GM12878 (cell line): Measurements from ENCODE around the gene CRYL1. TPM values are rescaled to one million over a fixed set of nuclear protein-coding genes. Genes with fewer than 3 reads are reported as not detected.

Experiments
- ATAC-seq: fragments of 200-7000 bp; cut with Tn5 transposase; 3 replicates; pipeline ENCODE4 v1.9.1; 2020; ENCODE audit warnings: mild to moderate bottlenecking, moderate library complexity
- BruUV-seq: library from RNA; stranded (reverse); fragments of 400-500 nt; replicated peaks from 2 replicates; lab custom pipeline; 2021; lab: Mats Ljungman, UMichigan
- CTCF ChIA-PET: fragments of 300-600 bp; sonication (Branson Sonifier 250); formaldehyde crosslinking; extraction: SDS; loops from one replicate; lab custom pipeline; 2021; ENCODE audit warnings: inconsistent platforms; lab: Yijun Ruan, JAX
- POLR2A ChIA-PET: fragments of 350-600 bp; formaldehyde crosslinking; extraction: SDS; loops from one replicate; lab custom pipeline; 2021; ENCODE audit warnings: inconsistent platforms; lab: Charles Lee
- RAD21 ChIA-PET: fragments of 300-600 bp; sonication (Branson Sonifier 250); formaldehyde crosslinking; loops from one replicate; lab custom pipeline; 2023; ENCODE audit warnings: antibody characterized with exemption; ENCODE audit not compliant: unreplicated experiment; lab: Charles Lee
- SMC1A ChIA-PET: fragments of 300-600 bp; sonication (Branson Sonifier 250); formaldehyde crosslinking; loops from one replicate; lab custom pipeline; 2023; ENCODE audit not compliant: unreplicated experiment, uncharacterized antibody; lab: Charles Lee
- DNase-seq: peaks from one replicate; pipeline ENCODE4 v3.0.0-alpha.2; 2011; ENCODE audit warnings: low read depth, low spot score
- FAIRE-seq: peaks from 3 replicates; lab custom pipeline; 2011; peaks lifted over from hg19 to GRCh38; lab: Jason Lieb, UNC
- H2AFZ ChIP-seq: 2 replicates; pipeline ENCODE4 v1.6.0; 2011; ENCODE audit warnings: low read depth, low read length, control low read depth; ENCODE audit not compliant: control insufficient read depth
- H3K27ac ChIP-seq: 2 replicates; pipeline ENCODE4 v1.5.1; 2011; ENCODE audit warnings: control low read depth; ENCODE audit not compliant: control insufficient read depth, insufficient read depth
- H3K27me3 ChIP-seq, 2 experiments: replicated peaks in 1 of 2; 2 replicates each; pipeline versions ENCODE4 v1.6.0 to v1.6.1; 2011; ENCODE audit warnings: low read length in 1 of 2; ENCODE audit not compliant: control insufficient read depth in 2 of 2, insufficient read depth in 2 of 2
- H3K36me3 ChIP-seq, 2 experiments: 2 replicates each; pipeline ENCODE4 v1.5.1; 2011; ENCODE audit warnings: low read length in 1 of 2; ENCODE audit not compliant: control insufficient read depth in 2 of 2, insufficient read depth in 2 of 2
- H3K4me1 ChIP-seq: 2 replicates; pipeline ENCODE4 v1.6.1; 2011; ENCODE audit warnings: mild to moderate bottlenecking, low read length, moderate library complexity, mixed read lengths; ENCODE audit not compliant: control insufficient read depth, insufficient read depth
- H3K4me2 ChIP-seq: 2 replicates; pipeline ENCODE4 v1.6.0; 2011; ENCODE audit warnings: control low read depth; ENCODE audit not compliant: control insufficient read depth, insufficient read depth
- H3K4me3 ChIP-seq: fragments of 200-600 bp; sonication (generic); 2 replicates; pipeline ENCODE4 v1.5.1; 2016
- H3K79me2 ChIP-seq: 2 replicates; pipeline ENCODE4 v1.6.0; 2011; ENCODE audit warnings: low read length; ENCODE audit not compliant: control insufficient read depth, insufficient read depth
- H3K9ac ChIP-seq: 2 replicates; pipeline ENCODE4 v1.8.0; 2011; ENCODE audit warnings: low read length, control low read depth, mixed read lengths; ENCODE audit not compliant: control insufficient read depth, insufficient read depth
- H3K9me3 ChIP-seq: replicated peaks from 3 replicates; pipeline ENCODE4 v1.5.1; 2011; ENCODE audit warnings: mild to moderate bottlenecking, low read length; ENCODE audit not compliant: control insufficient read depth, insufficient read depth
- H4K20me1 ChIP-seq: 2 replicates; pipeline ENCODE4 v1.6.0; 2011; ENCODE audit not compliant: control insufficient read depth, insufficient read depth
- EED ChIP-seq: sonication (generic); IDR thresholded peaks from 2 replicates; pipeline ENCODE4 v1.6.1; 2016; ENCODE audit warnings: antibody characterized with exemption, low read depth
- HDGF ChIP-seq: fragments of 450-650 bp; IDR thresholded peaks from 2 replicates; pipeline ENCODE4 v1.6.1; 2016; ENCODE audit warnings: antibody characterized with exemption
- JUND ChIP-seq: IDR thresholded peaks from 2 replicates; pipeline ENCODE4 v1.6.1; 2012; ENCODE audit warnings: low read depth, mild to moderate bottlenecking, low read length, improper control_type of control experiment, moderate library complexity
- KLF5 ChIP-seq: fragments of 450-650 bp; IDR thresholded peaks from 2 replicates; pipeline ENCODE4 v1.6.1; 2014; ENCODE audit warnings: mild to moderate bottlenecking; ENCODE audit not compliant: partially characterized antibody
- MEF2B ChIP-seq: fragments of 450-650 bp; IDR thresholded peaks from 2 replicates; pipeline ENCODE4 v1.6.1; 2018; ENCODE audit warnings: mild to moderate bottlenecking, moderate library complexity; ENCODE audit not compliant: partially characterized antibody, poor library complexity, severe bottlenecking
- MTA2 ChIP-seq: fragments of 450-650 bp; IDR thresholded peaks from 2 replicates; pipeline ENCODE4 v1.6.1; 2016; ENCODE audit warnings: low read depth, mild to moderate bottlenecking, moderate library complexity
- NFXL1 ChIP-seq: fragments of 450-650 bp; IDR thresholded peaks from 2 replicates; pipeline ENCODE4 v1.6.1; 2017; ENCODE audit warnings: antibody characterized with exemption, mild to moderate bottlenecking, borderline replicate concordance
- NR2C1 ChIP-seq: fragments of 450-650 bp; IDR thresholded peaks from 2 replicates; pipeline ENCODE4 v1.6.1; 2017; ENCODE audit warnings: antibody characterized with exemption, mild to moderate bottlenecking, moderate library complexity
- POLR2AphosphoS2 ChIP-seq: IDR thresholded peaks from 2 replicates; pipeline ENCODE4 v1.6.1; 2011; ENCODE audit warnings: low read depth, mild to moderate bottlenecking, low read length, improper control_type of control experiment, moderate library complexity
- POU2F2 ChIP-seq: IDR thresholded peaks from 3 replicates; pipeline ENCODE4 v1.6.1; 2011; ENCODE audit warnings: low read depth, mild to moderate bottlenecking, low read length, borderline replicate concordance
- REST ChIP-seq: IDR thresholded peaks from 2 replicates; pipeline ENCODE4 v1.6.1; 2012; ENCODE audit warnings: mild to moderate bottlenecking, low read depth, low read length
- TCF3 ChIP-seq: IDR thresholded peaks from 2 replicates; pipeline ENCODE4 v1.6.1; 2012; ENCODE audit warnings: low read depth, mild to moderate bottlenecking, low read length, borderline replicate concordance; ENCODE audit not compliant: insufficient read depth
- TCF7 ChIP-seq: IDR thresholded peaks from 2 replicates; pipeline ENCODE4 v1.6.1; 2014; ENCODE audit warnings: antibody characterized with exemption, borderline replicate concordance
- USF1 ChIP-seq: IDR thresholded peaks from 2 replicates; pipeline ENCODE4 v1.6.1; 2011; ENCODE audit warnings: borderline replicate concordance, low read depth, mild to moderate bottlenecking, moderate library complexity, mixed read lengths, low read length; ENCODE audit not compliant: insufficient read depth; ENCODE audit errors: extremely low read length
- ZBTB11 ChIP-seq: fragments of 450-650 bp; formaldehyde crosslinking; IDR thresholded peaks from 2 replicates; pipeline ENCODE4 v1.5.0; 2022; ENCODE audit warnings: mild to moderate bottlenecking, missing genetic modification characterization
- ZNF207 ChIP-seq: fragments of 450-650 bp; IDR thresholded peaks from 2 replicates; pipeline ENCODE4 v1.6.1; 2014; ENCODE audit warnings: antibody characterized with exemption, mild to moderate bottlenecking, borderline replicate concordance
- ZNF24 ChIP-seq: fragments of 450-650 bp; IDR thresholded peaks from 2 replicates; pipeline ENCODE4 v1.6.1; 2017; ENCODE audit warnings: antibody characterized with exemption, mild to moderate bottlenecking
- WGBS: methylation state at CpG from one replicate; pipeline ENCODE4 v1.1.6; 2016; ENCODE audit warnings: low lambda C conversion rate; ENCODE audit not compliant: insufficient replicate concordance, insufficient coverage; ENCODE audit errors: missing lambda C conversion rate; 5-methylcytosine and 5-hydroxymethylcytosine counted together
- in situ Hi-C: fragments of 300-500 bp; cut with MboI; formaldehyde crosslinking; loops from 9 replicates; pipeline ENCODE4 v1.14.3; 2018; ENCODE audit warnings: mixed read lengths
- intact Hi-C: fragments of 100-400 bp; cut with micrococcal nuclease; formaldehyde crosslinking; loops from one replicate; pipeline ENCODE4 v1.14.2; 2022; ENCODE audit not compliant: unreplicated experiment
- polyA plus RNA-seq, 11 experiments: library from polyadenylated mRNA; depleted of rRNA in 4 of 11; unstranded in 6 of 11; stranded (reverse) in 5 of 11; fragments of >200 nt; fragmentation: Nextera tagmentation in 4 of 11; fragmentation: Illumina TruSeq in 1 of 11; extraction: Ambion mirVana in 4 of 11; extraction: Trizol in 1 of 11; gene quantifications; 1 replicate in 1 of 11; 2 replicates in 10 of 11; pipeline versions ENCODE4 v1.2.1 to v1.2.3, GENCODE V29; 2011 to 2016; ENCODE audit warnings: inconsistent platforms in 2 of 11, missing spikeins in 2 of 11, low read depth in 1 of 11
- total RNA-seq, 4 experiments: library from RNA; depleted of rRNA in 3 of 4; stranded (reverse); fragments of >200 nt in 3 of 4; fragmentation: Illumina TruSeq in 1 of 4; extraction: Trizol in 1 of 4; gene quantifications; 2 replicates each; pipeline versions ENCODE4 v1.2.1 to v1.2.3, GENCODE V29; 2013 to 2021

CRYL1 gene
- total and polyA plus RNA-seq, 10 of the 15 experiments (the other 5 are each of a cell fraction or from before 2014, with no cell fraction given) = 5.5 to 36.7 (median 12.2) TPM

- TF ChIP-seq REST (no peak), ZNF207 (no peak), JUND (no peak), USF1 (no peak), TCF7 (no peak)
Observed at GRCh38 chr13:20377720-20378119, 147.9 kb downstream of the CRYL1 start (continued).

- ChIA-PET RAD21 (no interaction called here), CTCF (no interaction called here), POLR2A (no interaction called here), SMC1A (no interaction called here)
- H3K9ac ChIP-seq = no peak overlapping the region
- H2AFZ ChIP-seq = no peak overlapping the region
- H4K20me1 ChIP-seq = no peaks in the 10 kb centered on the region
- H3K4me1 ChIP-seq = no peaks in the 10 kb centered on the region
- no peaks in the 10 kb centered on the region for H3K9me3 ChIP-seq
- no peak overlapping the region for H3K4me2 ChIP-seq
- intact Hi-C loops = no loop called here
- H3K79me2 ChIP-seq = no peaks in the 10 kb centered on the region
- in situ Hi-C loops = loop anchor here (5.0 kb wide), 1 partner anchor 49 kb away; no protein-coding TSS in a partner anchor
- no peak overlapping the region for H3K27ac ChIP-seq
- H3K36me3 ChIP-seq = no peaks in the 10 kb centered on the region
- DNase-seq = no peak
- WGBS = 55% methylated on average over 6 of the region's 6 CpGs
- no peak overlapping the region for H3K4me3 ChIP-seq
- H3K27me3 ChIP-seq = no peaks in the 10 kb centered on the region
- no peak for FAIRE-seq
- no TSS peak for BruUV-seq
- no peak for ATAC-seq
- no peak for TF ChIP-seq TCF3
- TF ChIP-seq POU2F2 = no peak
- TF ChIP-seq NR2C1 = no peak
- TF ChIP-seq ZNF24 = no peak
- no peak for TF ChIP-seq HDGF
- no peak for TF ChIP-seq POLR2AphosphoS2
- TF ChIP-seq EED = no peak
- no peak for TF ChIP-seq MTA2
- no peak for TF ChIP-seq KLF5
- no peak for TF ChIP-seq NFXL1
- TF ChIP-seq MEF2B = no peak
- no peak for TF ChIP-seq ZBTB11 (CRISPR knock-in tag)
Observed at GRCh38 chr13:20375871-20376270, 149.8 kb downstream of the CRYL1 start.
